Activated CD4-positive, alpha-beta T cell treated with anti-CD3 and anti-CD28 coated beads, Interleukin-10, Interleukin-2, amounts not matched to agents 100 ng/mL and 50 ng/mL, durations not matched to agents 16 hours and 8 hours (primary cell): ENCODE measurements around the gene ZNF35.

Experiments
- DNase-seq: peaks from one replicate; pipeline ENCODE4 v3.0.0-alpha.2; 2020

Gene ZNF35

GRCh38 chr3:44687898-44688297 is 39.4 kb downstream of the ZNF35 start:
- DNase-seq: no peak
